Mucosa of descending colon (tissue), 3 donors: ENCODE data around the gene CENPQ. TPM values are rescaled to one million over a fixed set of nuclear protein-coding genes. Genes with fewer than 3 reads are reported as not detected.

Experiments used
- ATAC-seq: fragments of 200-7000 bp; cut with Tn5 transposase; one replicate; pipeline ENCODE4 v1.9.1; 2020; ENCODE audit warnings: mild to moderate bottlenecking, moderate library complexity
- DNase-seq, 3 donors: peaks; one replicate each; pipeline ENCODE4 v3.0.0-alpha.2; 2020
- H3K36me3 ChIP-seq: fragments of 200-600 bp; one replicate; pipeline ENCODE4 v1.8.0; 2021; ENCODE audit warnings: low read depth, mild to moderate bottlenecking
- H3K4me1 ChIP-seq: fragments of 200-600 bp; one replicate; pipeline ENCODE4 v1.8.0; 2021; ENCODE audit warnings: low read depth, mild to moderate bottlenecking
- H3K4me3 ChIP-seq: fragments of 200-600 bp; one replicate; pipeline ENCODE4 v1.8.0; 2021; ENCODE audit warnings: mild to moderate bottlenecking
- H3K9me3 ChIP-seq: fragments of 200-600 bp; one replicate; pipeline ENCODE4 v1.8.0; 2021; ENCODE audit warnings: mild to moderate bottlenecking
- CTCF ChIP-seq: fragments of 200-600 bp; IDR thresholded peaks from one replicate; pipeline ENCODE4 v1.8.0; 2022; ENCODE audit warnings: antibody characterized with exemption, mild to moderate bottlenecking
- intact Hi-C, 2 donors: fragments of 100-400 bp; cut with DNase I in 1 of 2; cut with micrococcal nuclease in 1 of 2; formaldehyde crosslinking; loops; one replicate each; pipeline versions ENCODE4 v1.11.0 to v1.11.1; 2022; cut with DNase I, micrococcal nuclease
- total RNA-seq, 3 donors: library from RNA; stranded (reverse); fragmentation: NEBNext Ultra II Directional in 2 of 3; extraction: Animal tissue kit (Norgen Biotek cat#: 25700) in 2 of 3; gene quantifications; one replicate each; pipeline versions ENCODE4 v1.2.1 to v1.2.4, GENCODE V29; 2021 to 2023
- donor health status: DM: no; HTN: no; CAD: no; lungs with moderate emphysema.
- donor health status: DM: no; HTN: no; CAD: no.
- donor health status: DM: no; HTN: yes; CAD: no.

The CENPQ gene
- total RNA-seq, 3 donors from 2014 or later = 2.6 to 4.3 (median 3.0) TPM

DNA sequence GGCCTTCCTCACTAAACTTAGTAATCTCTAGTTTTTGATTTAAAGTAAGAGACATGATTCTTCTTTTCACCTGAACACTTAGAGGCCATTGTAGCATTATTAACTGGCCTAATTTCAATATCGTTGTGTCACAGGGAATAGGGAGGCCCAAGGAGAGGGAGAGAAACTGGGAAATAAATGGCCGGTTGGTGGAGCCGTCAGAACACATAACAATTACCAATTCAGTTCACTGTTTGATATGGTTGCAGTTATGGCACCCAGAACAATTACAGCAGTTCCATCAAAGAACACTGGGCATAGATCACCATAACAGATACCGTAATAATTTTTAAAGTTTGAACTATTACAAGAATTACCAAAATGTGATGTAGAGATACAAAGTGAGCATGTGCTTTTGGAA, 27.5 kb downstream of the CENPQ start:
- TF ChIP-seq CTCF = no peak
- H3K4me1 ChIP-seq = no peaks in the 10 kb centered on the region
- ATAC-seq (no peak), DNase-seq (no peak)
- no peaks in the 10 kb centered on the region for H3K9me3 ChIP-seq
- H3K4me3 ChIP-seq = no peak overlapping the region
- intact Hi-C loops = no loop called here
- H3K36me3 ChIP-seq = no peaks in the 10 kb centered on the region

DNA sequence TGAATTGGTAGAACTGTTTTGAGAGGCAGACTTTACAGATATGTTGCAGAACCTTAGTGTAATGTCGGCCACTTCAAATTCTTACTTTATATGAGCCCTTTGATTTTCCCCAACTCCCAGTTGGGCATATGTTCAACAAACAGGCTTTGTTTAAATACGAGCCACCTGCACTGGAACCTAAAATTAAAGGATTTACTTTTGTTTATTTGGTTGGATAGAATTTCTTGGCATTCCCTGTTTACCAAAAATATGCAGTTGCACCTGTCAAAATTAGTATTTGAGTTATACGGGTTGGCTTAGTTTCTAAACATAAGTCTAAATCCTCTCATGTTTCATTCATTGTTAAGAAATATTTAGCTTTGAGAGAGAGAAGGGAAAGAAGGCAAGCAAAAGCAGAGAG, 34.1 kb downstream of the CENPQ start:
- H3K9me3 ChIP-seq = no peaks in the 10 kb centered on the region
- intact Hi-C loops = no loop called here
- no peak for TF ChIP-seq CTCF
- DNase-seq (no peak), ATAC-seq (no peak)
- H3K4me1 ChIP-seq = no peaks in the 10 kb centered on the region
- H3K36me3 ChIP-seq = no peaks in the 10 kb centered on the region
- H3K4me3 ChIP-seq = no peak overlapping the region

DNA sequence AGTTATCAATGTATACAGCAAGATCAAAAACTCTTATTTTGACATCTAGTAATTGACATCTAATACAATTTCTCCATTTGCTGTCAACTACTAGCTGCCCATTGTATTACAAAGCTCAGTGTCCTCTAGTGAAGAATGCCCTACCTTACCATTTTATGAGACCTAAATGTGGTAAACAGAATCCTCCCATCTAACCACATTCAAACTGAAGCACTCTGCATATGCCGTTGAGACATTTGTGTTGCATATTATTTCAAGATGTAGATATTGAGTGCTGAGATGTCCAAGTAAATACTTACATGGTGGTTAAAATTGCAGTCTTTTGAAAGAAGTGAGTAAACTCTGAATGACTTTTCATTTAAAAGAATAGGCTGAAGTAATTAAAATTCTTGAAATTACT, 36.0 kb downstream of the CENPQ start:
- no peak for TF ChIP-seq CTCF
- DNase-seq (no peak), ATAC-seq (no peak)
- H3K4me1 ChIP-seq = no peaks in the 10 kb centered on the region
- intact Hi-C loops = no loop called here
- no peak overlapping the region for H3K4me3 ChIP-seq
- H3K36me3 ChIP-seq = no peaks in the 10 kb centered on the region
- H3K9me3 ChIP-seq = no peaks in the 10 kb centered on the region

- no peak for DNase-seq
- no peaks in the 10 kb centered on the region for H3K36me3 ChIP-seq
- no peak for TF ChIP-seq CTCF
- H3K9me3 ChIP-seq = no peaks in the 10 kb centered on the region
- H3K4me1 ChIP-seq = no peaks in the 10 kb centered on the region
- intact Hi-C loops = no loop called here
- no peak within 1 kb of the TSS for H3K4me3 ChIP-seq
- no peak for ATAC-seq
Observed at GRCh38 chr6:49499623-49500022, 36.5 kb downstream of the CENPQ start, which contains the start of gene GLYATL3. GLYATL3 (plus strand) TSS chr6:49499923; CDS start chr6:49511991, 12,068 bp downstream.

DNA sequence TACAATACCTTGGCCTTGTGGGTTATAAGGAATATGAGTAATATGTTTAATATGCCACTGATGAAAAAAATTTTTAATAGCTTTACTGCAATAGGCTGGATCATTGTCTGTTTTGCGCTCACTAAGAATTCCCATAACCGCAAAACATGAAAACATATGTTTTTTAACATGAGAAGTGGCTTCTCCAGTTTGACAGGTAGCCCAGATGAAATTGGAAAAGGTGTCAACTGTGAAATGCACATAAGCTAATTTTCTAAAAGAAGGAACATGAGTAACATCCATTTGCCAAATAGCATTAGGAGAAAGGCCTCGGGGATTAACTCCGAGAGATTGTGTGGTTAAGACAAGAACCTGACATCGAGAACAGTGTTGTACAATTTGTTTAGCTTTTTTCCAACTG, 41.5 kb downstream of the CENPQ start:
- no peak for TF ChIP-seq CTCF
- intact Hi-C loops = no loop called here
- Histone ChIP-seq H3K36me3 (no peaks in the 10 kb centered on the region), H3K9me3 (no peaks in the 10 kb centered on the region), H3K4me1 (no peaks in the 10 kb centered on the region), H3K4me3 (no peak overlapping the region)
- no peak for DNase-seq
- no peak for ATAC-seq

DNA sequence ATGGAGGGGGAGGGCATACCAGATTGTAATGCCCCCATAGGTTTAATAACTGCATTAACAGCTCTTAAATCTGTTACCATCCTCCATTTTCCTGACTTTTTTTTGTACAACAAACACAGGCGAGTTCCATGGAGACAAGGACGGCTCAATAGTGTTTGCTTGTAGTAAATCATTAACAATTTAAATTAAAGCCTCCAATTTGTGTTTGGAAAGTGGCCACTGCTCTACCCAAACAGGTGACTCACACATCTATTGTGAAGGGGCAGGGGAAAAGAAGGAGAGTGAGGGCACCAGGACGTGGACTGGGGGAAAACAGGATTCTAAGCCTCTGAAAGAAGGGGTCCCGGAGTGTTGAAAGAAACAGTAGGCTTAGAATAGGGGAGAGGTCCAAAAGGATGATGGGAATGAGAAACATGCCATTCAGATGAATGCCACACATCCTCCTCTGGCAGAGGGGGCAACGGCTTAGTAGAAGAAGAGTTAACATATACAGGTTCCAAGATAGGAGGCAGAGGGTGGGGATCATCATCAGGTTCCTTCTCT, 43.5 kb downstream of the CENPQ start:
- Histone ChIP-seq H3K4me1 (no peaks in the 10 kb centered on the region), H3K9me3 (no peaks in the 10 kb centered on the region), H3K36me3 (no peaks in the 10 kb centered on the region), H3K4me3 (no peak overlapping the region)
- intact Hi-C loops = no loop called here
- ATAC-seq = peak; percentile 66
- no peak for TF ChIP-seq CTCF
- peak in 1 of 3 donors; percentile 55 for DNase-seq
